ENCODE measurements around the gene KMT5B. TPM values are rescaled to one million over a fixed set of nuclear protein-coding genes. Genes with fewer than 3 reads are reported as not detected.

KMT5B gene
- total RNA-seq, 1 donor from 2014 or later: 24.3 TPM

GRCh38 chr11:68128682-68129327 is 84.3 kb downstream of the KMT5B start:
- DNase-seq: peak; percentile 55
- Histone ChIP-seq H3K9me3 (replicated peaks) (peaks cover 8% of the 10 kb centered on the region), H3K36me3 (no peaks in the 10 kb centered on the region), H3K4me1 (peaks cover 17% of the 10 kb centered on the region), H3K27me3 (ENCODE audit: low read depth) (no peaks in the 10 kb centered on the region), H3K4me3 (peak overlapping the region; percentile 72), H3K27ac (replicated peaks) (peak overlapping the region; percentile 81)
- no peak for TF ChIP-seq CTCF (IDR thresholded peaks at IDR 0.05; ENCODE audit: borderline replicate concordance)
- intact Hi-C loops (cut with micrococcal nuclease): no loop called here

GRCh38 chr11:68127714-68128681 is 85.1 kb downstream of the KMT5B start:
- intact Hi-C loops (cut with micrococcal nuclease): no loop called here
- H3K4me3 ChIP-seq: peak overlapping the region; percentile 72
- peak; percentile 46 for DNase-seq
- no peak for TF ChIP-seq CTCF (IDR thresholded peaks at IDR 0.05; ENCODE audit: borderline replicate concordance)
- peak overlapping the region; percentile 81 for H3K27ac ChIP-seq (replicated peaks)
- H3K9me3 ChIP-seq (replicated peaks): peaks cover 5% of the 10 kb centered on the region
- H3K27me3 ChIP-seq (ENCODE audit: low read depth): no peaks in the 10 kb centered on the region
- peaks cover 22% of the 10 kb centered on the region for H3K4me1 ChIP-seq
- H3K36me3 ChIP-seq: no peaks in the 10 kb centered on the region

GRCh38 chr11:68125164-68125563 is 87.9 kb downstream of the KMT5B start:
- no peak for TF ChIP-seq CTCF (IDR thresholded peaks at IDR 0.05; ENCODE audit: borderline replicate concordance)
- H3K4me1 ChIP-seq: peaks cover 35% of the 10 kb centered on the region
- intact Hi-C loops (cut with micrococcal nuclease): no loop called here
- H3K36me3 ChIP-seq: no peaks in the 10 kb centered on the region
- no peak overlapping the region for H3K4me3 ChIP-seq
- H3K27me3 ChIP-seq (ENCODE audit: low read depth): no peaks in the 10 kb centered on the region
- H3K27ac ChIP-seq (replicated peaks): peak overlapping the region; percentile 15
- no peak for DNase-seq
- H3K9me3 ChIP-seq (replicated peaks): no peaks in the 10 kb centered on the region

GRCh38 chr11:68122936-68123539 is 90.1 kb downstream of the KMT5B start:
- Histone ChIP-seq H3K36me3 (no peaks in the 10 kb centered on the region), H3K27me3 (ENCODE audit: low read depth) (no peaks in the 10 kb centered on the region), H3K4me3 (no peak overlapping the region), H3K9me3 (replicated peaks) (no peaks in the 10 kb centered on the region), H3K27ac (replicated peaks) (peak overlapping the region; percentile 99), H3K4me1 (peaks cover 44% of the 10 kb centered on the region)
- intact Hi-C loops (cut with micrococcal nuclease): no loop called here
- TF ChIP-seq CTCF (IDR thresholded peaks at IDR 0.05; ENCODE audit: borderline replicate concordance): no peak
- DNase-seq: peak; percentile 40

GRCh38 chr11:68121067-68121899 is 91.8 kb downstream of the KMT5B start, which contains the start of gene CHKA:
CHKA (minus strand) TSS chr11:68121388; CDS start chr11:68121177, 211 bp downstream.
- Histone ChIP-seq H3K36me3 (no peaks in the 10 kb centered on the region), H3K9me3 (replicated peaks) (no peaks in the 10 kb centered on the region), H3K27me3 (ENCODE audit: low read depth) (no peaks in the 10 kb centered on the region), H3K4me3 (peak within 1 kb of the TSS; percentile 76), H3K27ac (replicated peaks) (peak within 1 kb of the TSS; percentile 99), H3K4me1 (peaks cover 55% of the 10 kb centered on the region)
- peak; percentile 11 for TF ChIP-seq CTCF (IDR thresholded peaks at IDR 0.05; ENCODE audit: borderline replicate concordance)
- intact Hi-C loops (cut with micrococcal nuclease): no loop called here
- peak; percentile 94 for DNase-seq
